Pancreas (tissue), 10 donors: ENCODE data around the gene MYO10. TPM values are rescaled to one million over a fixed set of nuclear protein-coding genes. Genes with fewer than 3 reads are reported as not detected.
"Not testable (repeated sequence)": the region's sequence is repeated elsewhere in the genome, so short reads cannot be mapped to it uniquely, and the experiment has no call there.

Source experiments
- ATAC-seq, 4 donors: fragments of 200-7000 bp; cut with Tn5 transposase; one replicate each; pipeline versions ENCODE4 v1.8.0 to v1.9.1; 2020; ENCODE audit warnings: mild to moderate bottlenecking in 4 of 4, moderate library complexity in 4 of 4
- DNase-seq, 6 donors: peaks; one replicate each; pipeline ENCODE4 v3.0.0-alpha.2; 2020
- FAIRE-seq: peaks from 2 replicates; lab custom pipeline; 2012; peaks lifted over from hg19 to GRCh38; lab: Jason Lieb, UNC
- H3K27ac ChIP-seq, 4 donors: fragments of 200-600 bp; sonication (generic); 1 replicate in 3 of 4; 2 replicates in 1 of 4; pipeline versions ENCODE4 v1.5.0 to v1.8.0; 2020
- H3K27me3 ChIP-seq, 4 donors: fragments of 200-600 bp; one replicate each; pipeline ENCODE4 v1.8.0; 2021
- H3K36me3 ChIP-seq, 3 donors: fragments of 200-600 bp; sonication (generic) in 1 of 3; one replicate each; pipeline versions ENCODE4 v1.5.0 to v1.8.0; 2020 to 2021
- H3K4me1 ChIP-seq, 3 donors: fragments of 200-600 bp; one replicate each; pipeline ENCODE4 v1.8.0; 2021
- H3K4me3 ChIP-seq, 4 donors: fragments of 200-600 bp; sonication (generic) in 2 of 4; one replicate each; pipeline versions ENCODE4 v1.5.0 to v1.8.0; 2020 to 2021
- H3K9me3 ChIP-seq, 4 donors: fragments of 200-600 bp; one replicate each; pipeline ENCODE4 v1.8.0; 2021
- CTCF ChIP-seq, 4 donors: fragments of 200-600 bp; sonication (generic) in 3 of 4; IDR thresholded peaks; one replicate each; pipeline versions ENCODE4 v1.5.0 to v1.8.0; 2021; ENCODE audit warnings: antibody characterized with exemption in 4 of 4
- WGBS, 2 donors: extraction: QIAGEN DNeasy Blood & Tissue Kit; methylation state at CpG; one replicate each; pipeline ENCODE4 v1.1.7; 2013; 5-methylcytosine and 5-hydroxymethylcytosine counted together
- intact Hi-C, 3 donors: fragments of 100-400 bp; cut with DNase I; formaldehyde crosslinking; loops; one replicate each; pipeline versions ENCODE4 v1.11.1 to v1.14.2; 2022
- polyA plus RNA-seq, 2 donors: library from polyadenylated mRNA; stranded (reverse); fragments of 200-250 nt; gene quantifications; one replicate each; pipeline ENCODE4 v1.2.3, GENCODE V29; 2013
- total RNA-seq, 6 donors: library from RNA; stranded (reverse); fragmentation: NEBNext Ultra II Directional in 4 of 6; extraction: Animal tissue kit (Norgen Biotek cat#: 25700) in 4 of 6; gene quantifications; one replicate each; pipeline versions ENCODE4 v1.2.1 to v1.2.4, GENCODE V29; 2021 to 2023
- donor health status: healthy with polysubstance abuse.
- donor health status: DM: no; HTN: no; CAD: no; lungs with moderate emphysema.
- donor health status: DM: no; HTN: no; CAD: no.
- donor health status: control.
- donor health status: control.
- donor health status: Bipolar disorder and iron deficiency.
- donor health status: DM: yes; HTN: yes; CAD: no.
- donor health status: DM: no; HTN: no; CAD: no.
- donor health status: DM: no; HTN: no; CAD: no.
- donor health status: DM: yes; HTN: yes; CAD: no.

MYO10 gene
- total and polyA plus RNA-seq, 8 donors = 11.5 to 47.3 (median 34.8) TPM

- Histone ChIP-seq H3K27ac (peak overlapping the region; percentile 70 to 83 (median 76)), H3K4me3 (no peak overlapping the region), H3K27me3 (no peaks in the 10 kb centered on the region), H3K36me3 (no peaks in the 10 kb centered on the region), H3K4me1 (peaks cover 14 to 21% (median 14%) of the 10 kb centered on the region in 3 donors), H3K9me3 (no peaks in the 10 kb centered on the region)
- ATAC-seq (peak; percentile 84 to 91 (median 89)), FAIRE-seq (peak; percentile 51), DNase-seq (peak in 3 of 6 donors; percentile 47 to 65 (median 51))
- 20 to 29% methylated on average over 11 of the region's 11 CpGs for WGBS, 2 donors
- TF ChIP-seq CTCF (IDR thresholded peaks at IDR 0.05) = no peak
- intact Hi-C loops = no loop called here
Measured at GRCh38 chr5:16721151-16722096, 214.7 kb downstream of the MYO10 start.

DNA sequence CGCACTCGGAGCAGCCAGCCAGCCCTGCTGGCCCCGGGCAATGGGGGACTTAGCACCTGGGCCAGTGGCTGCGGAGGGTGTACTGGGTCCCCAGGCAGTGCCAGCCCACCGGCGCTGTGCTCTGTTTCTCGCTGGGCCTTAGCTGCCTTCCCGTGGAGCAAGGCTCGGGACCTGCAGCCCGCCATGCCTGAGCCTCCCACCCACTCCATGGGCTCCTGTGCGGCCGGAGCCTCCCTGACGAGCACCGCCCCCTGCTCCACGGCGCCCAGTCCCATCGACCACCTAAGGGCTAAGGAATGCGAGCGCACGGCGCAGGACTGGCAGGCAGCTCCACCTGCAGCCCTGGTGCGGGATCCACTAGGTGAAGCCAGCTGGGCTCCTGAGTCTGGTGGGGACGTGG is 218.1 kb downstream of the MYO10 start:
- H3K4me3 ChIP-seq, H3K36me3 ChIP-seq, intact Hi-C loops, H3K27me3 ChIP-seq, H3K27ac ChIP-seq, FAIRE-seq, H3K9me3 ChIP-seq, ATAC-seq: not testable (repeated sequence)
- WGBS, 2 donors = 90 to 93% methylated on average over 14 to 21 of the region's 23 CpGs
- H3K4me1 ChIP-seq = peaks cover 14 to 21% (median 14%) of the 10 kb centered on the region in 3 donors
- DNase-seq = peak in 1 of 6 donors; percentile 66

- no peak for FAIRE-seq
- WGBS, 2 donors = 76 to 77% methylated on average over 14 of the region's 14 CpGs
- peaks cover 0 to 24% (median 8%) of the 10 kb centered on the region in 3 donors for H3K36me3 ChIP-seq
- DNase-seq = no peak
- intact Hi-C loops = no loop called here
- no peaks in the 10 kb centered on the region for H3K9me3 ChIP-seq
- H3K27me3 ChIP-seq = no peaks in the 10 kb centered on the region
- peak in 3 of 4 donors; percentile 26 to 41 (median 38) for ATAC-seq
- H3K4me1 ChIP-seq = peaks cover 0 to 6% (median under 1%) of the 10 kb centered on the region in 3 donors
- H3K4me3 ChIP-seq = no peak overlapping the region
- no peak overlapping the region for H3K27ac ChIP-seq
- TF ChIP-seq CTCF (IDR thresholded peaks at IDR 0.05) = no peak
Measured at GRCh38 chr5:16713386-16713928, 222.6 kb downstream of the MYO10 start.

- no peaks in the 10 kb centered on the region for H3K9me3 ChIP-seq
- FAIRE-seq (no peak), DNase-seq (no peak), ATAC-seq (no peak)
- intact Hi-C loops = no loop called here
- no peak for TF ChIP-seq CTCF (IDR thresholded peaks at IDR 0.05)
- H3K27ac ChIP-seq = no peak overlapping the region
- peaks cover 0 to 32% (median 8%) of the 10 kb centered on the region in 3 donors for H3K36me3 ChIP-seq
- H3K4me3 ChIP-seq = no peak overlapping the region
- WGBS, 2 donors = 76 to 81% methylated on average over 2 of the region's 2 CpGs
- peaks cover 0 to 13% (median 5%) of the 10 kb centered on the region in 3 donors for H3K4me1 ChIP-seq
- H3K27me3 ChIP-seq = no peaks in the 10 kb centered on the region
Measured at GRCh38 chr5:16712620-16713019, 223.5 kb downstream of the MYO10 start.

- no peak overlapping the region for H3K4me3 ChIP-seq
- WGBS, 2 donors = 51 to 68% methylated on average over 1 of the region's 1 CpG
- FAIRE-seq (no peak), DNase-seq (no peak), ATAC-seq (no peak)
- H3K4me1 ChIP-seq = peaks cover 0 to 14% (median 5%) of the 10 kb centered on the region in 3 donors
- intact Hi-C loops = no loop called here
- H3K9me3 ChIP-seq = no peaks in the 10 kb centered on the region
- H3K27ac ChIP-seq = no peak overlapping the region
- H3K27me3 ChIP-seq = no peaks in the 10 kb centered on the region
- no peak for TF ChIP-seq CTCF (IDR thresholded peaks at IDR 0.05)
- peaks cover 0 to 37% (median 8%) of the 10 kb centered on the region in 3 donors for H3K36me3 ChIP-seq
Measured at GRCh38 chr5:16712178-16712577, 223.9 kb downstream of the MYO10 start.
